A673 (cell line): ENCODE data around the gene FBXL17. TPM values are rescaled to one million over a fixed set of nuclear protein-coding genes. Genes with fewer than 3 reads are reported as not detected.

Experiments used
- BruUV-seq: library from RNA; stranded (reverse); fragments of 400-500 nt; replicated peaks from 2 replicates; lab custom pipeline; 2021; lab: Mats Ljungman, UMichigan
- CTCF ChIA-PET: fragments of 300-600 bp; sonication (Branson Sonifier 250); formaldehyde crosslinking; loops from one replicate; lab custom pipeline; 2022; ENCODE audit warnings: antibody characterized with exemption; lab: Charles Lee
- POLR2A ChIA-PET: fragments of 300-600 bp; sonication (Branson Sonifier 250); formaldehyde crosslinking; loops from one replicate; lab custom pipeline; 2022; ENCODE audit warnings: antibody characterized with exemption; ENCODE audit not compliant: low non-redundant PET; lab: Charles Lee
- DNase-seq: peaks from one replicate; pipeline ENCODE4 v3.0.0-alpha.2; 2015; ENCODE audit warnings: low spot score
- H3K27ac ChIP-seq: fragments of 200-600 bp; sonication (generic); 2 replicates; pipeline ENCODE4 v1.5.1; 2016; ENCODE audit warnings: mixed run types, low read depth, mild to moderate bottlenecking, mixed read lengths, antibody characterized with exemption, low read length; ENCODE audit not compliant: poor library complexity, severe bottlenecking
- H3K27me3 ChIP-seq: fragments of 200-600 bp; sonication (generic); replicated peaks from 2 replicates; pipeline ENCODE4 v1.6.1; 2017; ENCODE audit warnings: mixed run types, low read depth, mild to moderate bottlenecking, mixed read lengths, antibody characterized with exemption, low read length; ENCODE audit not compliant: insufficient read depth, poor library complexity
- H3K36me3 ChIP-seq: fragments of 200-600 bp; sonication (generic); 2 replicates; pipeline ENCODE4 v1.6.1; 2016; ENCODE audit warnings: mixed run types, mild to moderate bottlenecking, mixed read lengths, antibody characterized with exemption, low read length; ENCODE audit not compliant: insufficient read depth, poor library complexity, severe bottlenecking
- H3K4me1 ChIP-seq: fragments of 200-600 bp; sonication (generic); 2 replicates; pipeline ENCODE4 v1.6.1; 2017; ENCODE audit warnings: mixed run types, mild to moderate bottlenecking, mixed read lengths, antibody characterized with exemption, low read length; ENCODE audit not compliant: insufficient read depth, poor library complexity, severe bottlenecking
- H3K4me3 ChIP-seq: fragments of 200-600 bp; sonication (generic); 2 replicates; pipeline ENCODE4 v1.5.1; 2016; ENCODE audit warnings: low read depth, mixed run types, mild to moderate bottlenecking, mixed read lengths, low read length; ENCODE audit not compliant: poor library complexity, severe bottlenecking
- H3K9me3 ChIP-seq: fragments of 200-600 bp; sonication (generic); 2 replicates; pipeline ENCODE4 v1.6.1; 2016; ENCODE audit warnings: mixed run types, low read depth, mild to moderate bottlenecking, mixed read lengths, antibody characterized with exemption, low read length; ENCODE audit not compliant: poor library complexity, severe bottlenecking
- EZH2 ChIP-seq: fragments of 200-600 bp; sonication (generic); IDR thresholded peaks from 2 replicates; pipeline ENCODE4 v1.6.1; 2017; ENCODE audit warnings: borderline replicate concordance, low read depth, mild to moderate bottlenecking, mixed read lengths, antibody characterized with exemption, low read length; ENCODE audit not compliant: poor library complexity, severe bottlenecking
- intact Hi-C: fragments of 100-400 bp; cut with micrococcal nuclease; formaldehyde crosslinking; loops from one replicate; pipeline ENCODE4 v1.10.0; 2022; ENCODE audit not compliant: unreplicated experiment
- total RNA-seq: library from RNA; stranded (reverse); gene quantifications from 2 replicates; pipeline ENCODE4 v1.2.3, GENCODE V29; 2021
- TF ChIP-seq, protein P1 (sequence below): fragments of 300-800, 200-600 bp; sonication (generic); conservative IDR thresholded peaks from 2 replicates; pipeline ENCODE4 v1.5.1; 2017; ENCODE audit warnings: low read depth, mild to moderate bottlenecking, antibody characterized with exemption, low read length, moderate library complexity, mixed read lengths

Gene FBXL17
- total RNA-seq, 1 experiment from 2014 or later: 5.7 TPM

DNA sequence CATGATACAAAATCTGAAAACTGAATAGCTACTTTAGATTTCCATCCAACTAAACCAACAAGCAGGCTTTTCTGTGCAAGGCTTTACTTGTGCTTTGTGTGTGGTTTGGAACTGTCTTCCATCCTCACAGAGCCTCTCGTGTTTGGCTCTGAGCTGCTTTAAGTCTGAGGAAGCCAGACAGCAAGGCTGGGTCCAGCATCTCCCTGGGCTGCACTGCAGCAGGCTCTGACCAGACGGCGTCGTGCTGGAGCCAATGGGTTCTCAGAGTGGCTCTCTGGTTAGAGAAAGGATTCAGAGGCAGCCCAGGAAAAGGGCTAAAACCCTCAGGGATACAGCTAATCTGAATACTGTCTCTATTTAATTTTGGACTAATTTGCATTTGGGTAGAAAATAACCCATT, 503.2 kb downstream of the FBXL17 start:
- no peak overlapping the region for H3K4me3 ChIP-seq
- H3K9me3 ChIP-seq: no peaks in the 10 kb centered on the region
- BruUV-seq: no TSS peak
- CTCF ChIA-PET: no interaction called here
- H3K4me1 ChIP-seq: no peaks in the 10 kb centered on the region
- TF ChIP-seq, protein P1, sequence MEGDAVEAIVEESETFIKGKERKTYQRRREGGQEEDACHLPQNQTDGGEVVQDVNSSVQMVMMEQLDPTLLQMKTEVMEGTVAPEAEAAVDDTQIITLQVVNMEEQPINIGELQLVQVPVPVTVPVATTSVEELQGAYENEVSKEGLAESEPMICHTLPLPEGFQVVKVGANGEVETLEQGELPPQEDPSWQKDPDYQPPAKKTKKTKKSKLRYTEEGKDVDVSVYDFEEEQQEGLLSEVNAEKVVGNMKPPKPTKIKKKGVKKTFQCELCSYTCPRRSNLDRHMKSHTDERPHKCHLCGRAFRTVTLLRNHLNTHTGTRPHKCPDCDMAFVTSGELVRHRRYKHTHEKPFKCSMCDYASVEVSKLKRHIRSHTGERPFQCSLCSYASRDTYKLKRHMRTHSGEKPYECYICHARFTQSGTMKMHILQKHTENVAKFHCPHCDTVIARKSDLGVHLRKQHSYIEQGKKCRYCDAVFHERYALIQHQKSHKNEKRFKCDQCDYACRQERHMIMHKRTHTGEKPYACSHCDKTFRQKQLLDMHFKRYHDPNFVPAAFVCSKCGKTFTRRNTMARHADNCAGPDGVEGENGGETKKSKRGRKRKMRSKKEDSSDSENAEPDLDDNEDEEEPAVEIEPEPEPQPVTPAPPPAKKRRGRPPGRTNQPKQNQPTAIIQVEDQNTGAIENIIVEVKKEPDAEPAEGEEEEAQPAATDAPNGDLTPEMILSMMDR: no peak
- no peak for TF ChIP-seq EZH2
- POLR2A ChIA-PET: interaction anchor here (0.7 kb wide), 1 partner anchor 140 kb away, joined by 3 read pairs; no protein-coding TSS in a partner anchor
- no peaks in the 10 kb centered on the region for H3K27me3 ChIP-seq
- intact Hi-C loops: no loop called here
- H3K27ac ChIP-seq: no peak overlapping the region
- no peak for DNase-seq
- no peaks in the 10 kb centered on the region for H3K36me3 ChIP-seq

DNA sequence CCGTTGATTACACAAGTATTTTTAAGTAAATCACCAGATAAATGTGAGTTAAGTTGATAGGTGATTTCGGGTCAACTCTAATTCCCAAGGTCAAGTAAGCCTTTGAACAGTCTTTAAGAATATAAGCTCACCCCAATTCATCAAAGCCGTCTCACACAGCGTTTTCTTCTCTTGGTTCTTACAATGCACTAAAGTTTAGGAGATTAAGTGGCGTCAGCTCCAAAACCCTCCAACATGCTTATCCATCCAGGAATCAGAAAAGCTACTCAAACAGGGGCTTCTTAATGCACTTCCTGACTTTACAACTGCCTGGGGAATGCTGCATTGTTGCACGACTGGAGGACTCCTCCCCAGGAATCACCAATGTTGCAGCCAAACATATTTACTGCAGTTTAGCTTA, 505.0 kb downstream of the FBXL17 start:
- no peak for DNase-seq
- CTCF ChIA-PET: no interaction called here

DNA sequence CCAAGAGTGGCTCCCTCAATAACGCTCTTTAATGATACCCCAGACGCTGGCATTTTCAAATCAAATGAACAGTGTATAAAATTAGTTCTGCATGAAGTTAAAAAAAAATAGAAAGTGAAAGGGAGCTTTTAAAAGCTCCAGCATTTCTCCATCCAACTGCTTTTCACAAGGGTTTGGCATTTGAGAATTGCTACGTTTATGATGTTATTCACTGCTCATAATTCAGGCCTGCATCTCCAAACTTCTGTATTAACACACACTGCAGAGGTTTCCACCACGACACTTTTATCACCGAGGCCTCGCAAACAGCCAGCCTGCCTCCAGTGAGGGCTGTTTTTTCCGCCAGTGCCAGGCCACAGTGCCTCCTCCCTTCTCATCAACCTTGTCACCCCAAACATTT, 505.6 kb downstream of the FBXL17 start:
- Histone ChIP-seq H3K27me3 (no peaks in the 10 kb centered on the region), H3K4me3 (no peak overlapping the region), H3K4me1 (no peaks in the 10 kb centered on the region), H3K27ac (no peak overlapping the region), H3K36me3 (no peaks in the 10 kb centered on the region), H3K9me3 (no peaks in the 10 kb centered on the region)
- intact Hi-C loops: no loop called here
- CTCF ChIA-PET: no interaction called here
- BruUV-seq: no TSS peak
- POLR2A ChIA-PET: no interaction called here
- no peak for DNase-seq
- TF ChIP-seq, protein P1: no peak
- no peak for TF ChIP-seq EZH2

More for the DNA sequence above, 505.0 kb downstream of the FBXL17 start:
- no peak for TF ChIP-seq EZH2
- TF ChIP-seq, protein P1: no peak
- Histone ChIP-seq H3K4me3 (no peak overlapping the region), H3K27ac (no peak overlapping the region), H3K36me3 (no peaks in the 10 kb centered on the region), H3K9me3 (no peaks in the 10 kb centered on the region), H3K4me1 (no peaks in the 10 kb centered on the region), H3K27me3 (no peaks in the 10 kb centered on the region)
- intact Hi-C loops: no loop called here
- BruUV-seq: no TSS peak
- POLR2A ChIA-PET: no interaction called here
